Measurements from ENCODE around the gene SAMMSON. TPM values are rescaled to one million over a fixed set of nuclear protein-coding genes. Genes with fewer than 3 reads are reported as not detected.

The SAMMSON gene
- total and polyA plus RNA-seq, 10 donors = 0.05 to 1.0 TPM; not detected in 8

DNA sequence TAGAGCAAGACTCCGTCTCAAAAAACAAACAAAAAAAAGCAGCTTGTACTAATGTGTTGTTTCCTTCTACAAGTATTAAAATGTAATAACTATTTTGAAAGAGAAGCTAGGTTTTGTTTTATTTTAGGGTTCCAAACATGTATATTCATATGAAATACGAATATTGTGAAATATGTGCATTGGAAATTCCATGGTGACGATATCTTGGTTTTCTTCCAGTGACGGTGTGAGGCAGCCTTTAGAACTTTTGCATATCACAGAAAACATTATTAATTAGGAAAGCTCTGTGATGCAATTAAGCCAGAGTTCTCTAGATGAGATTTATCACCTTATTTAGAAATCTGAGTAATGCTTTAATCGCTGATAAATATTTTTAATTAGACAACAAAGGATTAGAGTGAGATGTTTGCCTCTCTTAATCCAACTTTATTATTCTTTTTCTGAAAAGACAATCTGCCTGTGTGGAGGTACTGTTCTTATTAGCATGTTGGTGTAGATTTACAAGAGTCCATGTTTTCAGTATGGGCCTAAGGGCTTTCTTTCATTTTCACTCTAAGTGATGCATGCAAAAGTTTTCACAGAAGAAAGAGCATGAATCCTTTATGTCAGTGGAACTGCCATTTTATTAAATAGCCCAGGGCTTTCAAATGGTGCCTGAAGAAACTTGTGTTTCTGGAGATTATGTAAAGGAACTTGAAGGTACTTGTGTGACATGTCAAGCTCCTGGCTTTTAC, 37.7 kb upstream of the SAMMSON start:
- Histone ChIP-seq H3K9me3 (no peaks in the 10 kb centered on the region), H3K4me3 (no peak overlapping the region), H3K27me3 (replicated peaks in 1 of 7) (no peaks in the 10 kb centered on the region), H3K36me3 (peaks cover 0 to 9% (median 0%) of the 10 kb centered on the region in 6 donors), H3K4me1 (no peaks in the 10 kb centered on the region), H3K27ac (no peak overlapping the region)
- DNase-seq = no peak
- intact Hi-C loops (cut with DNase I; ENCODE audit: low total_unique reads) = no loop called here
- TF ChIP-seq POLR2A (IDR thresholded peaks at IDR 0.05) = no peak
- TF ChIP-seq, protein P1, sequence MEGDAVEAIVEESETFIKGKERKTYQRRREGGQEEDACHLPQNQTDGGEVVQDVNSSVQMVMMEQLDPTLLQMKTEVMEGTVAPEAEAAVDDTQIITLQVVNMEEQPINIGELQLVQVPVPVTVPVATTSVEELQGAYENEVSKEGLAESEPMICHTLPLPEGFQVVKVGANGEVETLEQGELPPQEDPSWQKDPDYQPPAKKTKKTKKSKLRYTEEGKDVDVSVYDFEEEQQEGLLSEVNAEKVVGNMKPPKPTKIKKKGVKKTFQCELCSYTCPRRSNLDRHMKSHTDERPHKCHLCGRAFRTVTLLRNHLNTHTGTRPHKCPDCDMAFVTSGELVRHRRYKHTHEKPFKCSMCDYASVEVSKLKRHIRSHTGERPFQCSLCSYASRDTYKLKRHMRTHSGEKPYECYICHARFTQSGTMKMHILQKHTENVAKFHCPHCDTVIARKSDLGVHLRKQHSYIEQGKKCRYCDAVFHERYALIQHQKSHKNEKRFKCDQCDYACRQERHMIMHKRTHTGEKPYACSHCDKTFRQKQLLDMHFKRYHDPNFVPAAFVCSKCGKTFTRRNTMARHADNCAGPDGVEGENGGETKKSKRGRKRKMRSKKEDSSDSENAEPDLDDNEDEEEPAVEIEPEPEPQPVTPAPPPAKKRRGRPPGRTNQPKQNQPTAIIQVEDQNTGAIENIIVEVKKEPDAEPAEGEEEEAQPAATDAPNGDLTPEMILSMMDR (IDR thresholded peaks at IDR 0.05 in 8 of 11, conservative IDR thresholded peaks at IDR 0.05 in 3 of 11) = no peak
- no peak for TF ChIP-seq POLR2AphosphoS5 (IDR thresholded peaks at IDR 0.05)
- 87 to 96% (median 92%) methylated on average over 5 of the region's 5 CpGs for WGBS, 5 donors

DNA sequence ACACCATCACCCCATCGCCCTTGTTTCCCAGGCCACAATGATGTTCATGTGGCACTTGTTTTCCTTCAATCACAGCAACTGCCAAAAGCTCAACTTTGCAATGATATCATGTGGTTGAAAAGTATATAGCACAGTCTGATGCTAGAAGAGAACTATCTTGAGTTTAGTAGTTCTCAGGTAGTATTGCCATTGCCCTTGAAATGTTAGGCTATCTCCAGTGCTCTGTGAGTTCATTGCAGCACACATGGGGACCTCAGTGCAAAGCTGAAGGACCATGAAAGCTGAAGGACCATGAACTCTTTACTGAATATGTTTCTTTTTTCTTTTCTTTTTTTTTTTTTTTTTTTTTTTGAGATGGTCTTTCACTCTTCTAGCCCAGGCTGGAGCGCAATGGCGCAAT, 35.9 kb upstream of the SAMMSON start:
- TF ChIP-seq, protein P1 (IDR thresholded peaks at IDR 0.05 in 8 of 11, conservative IDR thresholded peaks at IDR 0.05 in 3 of 11) = no peak
- no peak for TF ChIP-seq POLR2A (IDR thresholded peaks at IDR 0.05)
- no peak for TF ChIP-seq POLR2AphosphoS5 (IDR thresholded peaks at IDR 0.05)
- DNase-seq = no peak
- WGBS, 5 donors = 87 to 100% (median 98%) methylated on average over 3 of the region's 3 CpGs
- Histone ChIP-seq H3K27ac (no peak overlapping the region), H3K9me3 (no peaks in the 10 kb centered on the region), H3K36me3 (peaks cover 0 to 9% (median 0%) of the 10 kb centered on the region in 6 donors), H3K4me1 (no peaks in the 10 kb centered on the region), H3K4me3 (no peak overlapping the region), H3K27me3 (replicated peaks in 1 of 7) (no peaks in the 10 kb centered on the region)
- intact Hi-C loops (cut with DNase I; ENCODE audit: low total_unique reads) = no loop called here

DNA sequence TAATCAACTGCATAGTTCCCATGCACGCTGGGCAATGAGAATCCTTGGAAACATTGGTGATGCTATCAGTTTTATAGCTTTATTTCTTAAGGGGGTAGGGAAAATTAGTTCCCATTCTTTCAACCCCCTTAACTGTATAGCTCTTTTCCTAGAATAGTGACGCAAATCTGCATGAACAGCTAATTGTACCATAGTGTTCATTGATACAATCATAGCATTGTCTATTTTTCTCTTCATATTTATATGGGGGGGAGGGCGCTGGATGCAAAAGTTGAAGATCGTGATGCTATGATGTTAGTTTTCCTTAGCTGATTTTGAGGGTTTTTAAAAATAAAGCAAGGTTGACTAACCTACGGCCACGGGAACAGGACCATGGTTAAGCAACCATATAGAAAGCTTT, 32.4 kb upstream of the SAMMSON start:
- H3K27me3 ChIP-seq (replicated peaks in 1 of 7) = no peaks in the 10 kb centered on the region
- H3K36me3 ChIP-seq = no peaks in the 10 kb centered on the region
- TF ChIP-seq, protein P1 (IDR thresholded peaks at IDR 0.05 in 8 of 11, conservative IDR thresholded peaks at IDR 0.05 in 3 of 11) = no peak
- no peak for TF ChIP-seq POLR2A (IDR thresholded peaks at IDR 0.05)
- TF ChIP-seq POLR2AphosphoS5 (IDR thresholded peaks at IDR 0.05) = no peak
- intact Hi-C loops (cut with DNase I; ENCODE audit: low total_unique reads) = no loop called here
- no peaks in the 10 kb centered on the region for H3K4me1 ChIP-seq
- H3K9me3 ChIP-seq = no peaks in the 10 kb centered on the region
- H3K27ac ChIP-seq = no peak overlapping the region
- no peak overlapping the region for H3K4me3 ChIP-seq
- WGBS, 5 donors = 83 to 94% (median 87%) methylated on average over 6 of the region's 6 CpGs
- no peak for DNase-seq

DNA sequence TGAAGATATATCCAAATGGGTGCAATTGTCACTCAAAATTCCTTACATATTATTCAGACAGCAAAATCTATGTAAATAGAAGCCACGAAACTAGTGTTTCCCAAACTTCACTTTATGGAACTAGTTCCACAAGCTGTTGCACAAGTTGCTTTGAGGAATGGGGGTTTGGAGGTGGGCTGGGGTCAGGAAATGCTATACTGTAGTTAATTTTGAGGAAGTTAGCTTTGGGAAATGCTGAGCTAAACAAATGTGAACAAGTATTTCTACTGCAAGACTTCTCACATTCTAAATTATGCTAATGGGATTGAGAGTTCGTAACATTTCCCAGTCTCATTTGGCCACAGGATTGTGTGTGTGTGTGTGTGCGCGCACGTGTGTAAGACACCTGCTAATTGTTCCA, 28.7 kb upstream of the SAMMSON start:
- no peaks in the 10 kb centered on the region for H3K4me1 ChIP-seq
- H3K27me3 ChIP-seq (replicated peaks in 1 of 7) = no peaks in the 10 kb centered on the region
- 69 to 90% (median 76%) methylated on average over 5 of the region's 5 CpGs for WGBS, 5 donors
- no peak overlapping the region for H3K27ac ChIP-seq
- no peak for DNase-seq
- H3K9me3 ChIP-seq = no peaks in the 10 kb centered on the region
- no peaks in the 10 kb centered on the region for H3K36me3 ChIP-seq
- intact Hi-C loops (cut with DNase I; ENCODE audit: low total_unique reads) = no loop called here
- H3K4me3 ChIP-seq = no peak overlapping the region
- TF ChIP-seq POLR2AphosphoS5 (IDR thresholded peaks at IDR 0.05) (no peak), POLR2A (IDR thresholded peaks at IDR 0.05) (no peak)
- TF ChIP-seq, protein P1 (IDR thresholded peaks at IDR 0.05 in 8 of 11, conservative IDR thresholded peaks at IDR 0.05 in 3 of 11) = no peak
